HT1080 (cell line): ENCODE measurements around the gene CAMTA1. TPM values are rescaled to one million over a fixed set of nuclear protein-coding genes. Genes with fewer than 3 reads are reported as not detected.

ENCODE experiments used
- DNase-seq: peaks from one replicate; pipeline ENCODE4 v3.0.0-alpha.2; 2015; ENCODE audit warnings: low read depth
- total RNA-seq: library from RNA; depleted of rRNA; stranded (reverse); fragments of >200 nt; shearing (Covaris generic); gene quantifications from 2 replicates; pipeline ENCODE4 v1.2.3, GENCODE V29; 2014

The CAMTA1 gene
- total RNA-seq, 1 experiment from 2014 or later, result 59.2 TPM

GRCh38 chr1:7664147-7664892, 879.1 kb downstream of the CAMTA1 start:
- DNase-seq, result no peak

GRCh38 chr1:7664893-7665250, 879.6 kb downstream of the CAMTA1 start:
- DNase-seq, result no peak

DNA sequence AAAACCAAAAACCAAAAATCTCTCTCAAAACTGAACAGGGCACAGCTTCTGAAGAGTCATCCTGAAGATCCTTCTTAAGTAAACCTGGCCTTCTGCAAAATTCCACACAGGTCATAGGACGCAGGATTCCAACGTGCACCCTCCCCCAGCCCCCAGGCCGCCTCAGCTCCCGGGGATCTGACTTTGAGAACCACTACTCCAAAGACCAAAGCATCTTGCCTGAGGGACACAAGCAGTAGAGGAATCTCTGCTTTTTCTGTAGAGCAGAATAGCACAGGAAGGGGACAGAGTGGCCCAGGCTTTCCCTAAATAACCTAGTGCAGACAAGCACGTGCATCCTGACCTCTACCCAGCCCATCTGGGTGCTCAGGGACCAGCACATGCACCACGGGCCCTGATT, 881.0 kb downstream of the CAMTA1 start:
- DNase-seq, result no peak

DNA sequence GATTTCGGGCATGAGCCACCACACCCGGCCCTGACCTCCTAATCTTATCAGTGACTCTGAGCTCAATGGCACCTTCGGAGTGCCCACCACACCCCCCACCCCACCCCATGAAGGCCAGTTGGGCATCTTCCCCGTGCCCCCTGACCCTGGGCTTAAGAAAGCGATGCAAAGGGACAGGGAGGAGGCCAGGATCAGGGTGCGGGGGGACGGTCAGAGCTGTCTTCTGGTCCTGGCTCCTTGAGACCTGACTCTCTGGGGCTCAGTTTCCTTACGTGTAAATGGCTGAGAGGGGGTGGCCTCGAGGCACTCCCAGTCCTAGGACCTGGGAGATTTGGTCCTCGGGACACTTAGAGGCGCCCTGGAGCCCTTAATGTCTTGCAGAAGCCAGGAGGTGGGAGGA, 881.9 kb downstream of the CAMTA1 start:
- DNase-seq, result no peak

DNA sequence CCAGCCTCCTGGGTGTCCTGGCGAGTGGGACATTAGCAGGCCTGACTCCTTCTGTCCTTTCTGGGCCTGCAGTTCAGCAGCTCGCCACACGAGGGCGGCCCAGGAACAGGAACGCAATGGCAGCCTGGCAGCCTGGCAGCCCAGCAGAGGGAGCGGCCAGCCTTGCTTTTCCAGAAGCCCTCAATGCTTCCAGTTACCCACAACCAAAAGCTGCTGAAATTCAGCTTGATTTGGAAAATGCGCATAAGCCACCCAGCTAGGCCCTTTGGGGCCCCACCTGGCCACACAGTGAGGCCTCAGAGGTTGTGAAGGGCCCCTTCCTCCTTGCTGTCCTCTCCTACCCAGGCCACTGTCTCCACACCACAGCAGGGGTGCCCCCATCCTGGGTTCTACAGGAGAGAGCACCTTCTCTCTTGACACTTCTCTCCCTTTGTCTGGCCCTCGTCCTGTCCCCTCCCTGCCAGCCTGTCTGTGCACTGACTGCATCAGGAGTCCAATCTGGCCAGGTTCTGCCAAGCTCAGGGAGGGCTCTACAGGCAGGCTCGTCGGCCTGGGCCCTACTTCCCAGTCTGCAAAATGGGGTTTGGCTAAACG, 882.5 kb downstream of the CAMTA1 start:
- peak; percentile 75 for DNase-seq

DNA sequence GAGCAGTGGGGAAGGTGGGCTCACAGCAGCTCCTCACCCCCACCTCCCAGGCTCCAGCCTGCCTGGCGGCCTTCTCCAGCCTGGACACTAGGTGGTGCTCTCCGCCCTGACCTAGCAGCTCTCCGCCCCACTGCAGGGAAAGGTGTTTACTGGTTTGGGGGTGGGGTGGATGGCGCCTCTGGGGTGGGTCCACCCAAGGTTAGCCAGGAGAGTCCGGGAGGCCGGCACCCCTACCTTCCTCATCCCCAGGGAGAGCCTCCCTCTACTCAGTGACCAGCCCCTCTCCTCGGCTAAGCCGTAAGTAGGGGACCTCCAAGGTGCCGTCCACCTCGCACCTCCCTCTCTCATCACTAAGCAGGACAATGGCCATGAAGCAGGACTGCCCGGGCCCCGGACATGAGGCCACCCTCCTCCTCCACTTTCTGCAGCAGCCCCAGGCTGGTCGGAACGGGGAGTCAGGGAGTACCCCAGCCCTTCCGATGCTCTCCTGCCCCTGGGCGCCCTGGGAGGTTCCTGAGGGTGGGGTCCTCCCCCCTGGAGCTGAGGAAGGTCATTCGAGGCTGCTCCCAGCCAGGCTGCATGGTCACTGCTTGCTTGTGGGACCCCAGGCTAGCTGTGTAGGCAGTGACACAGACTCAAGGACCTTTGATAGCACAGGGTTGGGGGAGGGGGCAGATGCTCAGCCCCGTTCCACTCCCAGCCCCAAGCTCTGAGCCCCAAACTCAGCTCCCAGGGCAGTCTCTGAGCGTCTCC, 884.5 kb downstream of the CAMTA1 start:
- DNase-seq, result peak; percentile 23

GRCh38 chr1:7670334-7671145, 885.3 kb downstream of the CAMTA1 start:
- DNase-seq, result no peak

DNA sequence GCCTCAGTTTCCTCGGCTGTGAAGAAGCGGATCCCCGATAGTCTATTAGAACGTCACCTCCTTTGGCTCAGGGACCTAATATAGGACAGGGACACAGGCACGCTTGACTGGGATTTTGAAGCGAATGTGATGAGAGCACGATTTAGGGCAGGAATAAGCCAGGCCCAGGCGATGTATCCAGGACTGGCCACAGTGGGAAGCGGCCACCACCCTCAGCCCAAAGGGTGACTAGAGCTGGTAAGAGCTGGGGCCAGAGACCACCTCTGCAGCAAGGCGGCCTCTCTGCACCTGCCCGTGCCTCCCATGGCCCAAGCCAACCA, 885.9 kb downstream of the CAMTA1 start:
- DNase-seq, result no peak

DNA sequence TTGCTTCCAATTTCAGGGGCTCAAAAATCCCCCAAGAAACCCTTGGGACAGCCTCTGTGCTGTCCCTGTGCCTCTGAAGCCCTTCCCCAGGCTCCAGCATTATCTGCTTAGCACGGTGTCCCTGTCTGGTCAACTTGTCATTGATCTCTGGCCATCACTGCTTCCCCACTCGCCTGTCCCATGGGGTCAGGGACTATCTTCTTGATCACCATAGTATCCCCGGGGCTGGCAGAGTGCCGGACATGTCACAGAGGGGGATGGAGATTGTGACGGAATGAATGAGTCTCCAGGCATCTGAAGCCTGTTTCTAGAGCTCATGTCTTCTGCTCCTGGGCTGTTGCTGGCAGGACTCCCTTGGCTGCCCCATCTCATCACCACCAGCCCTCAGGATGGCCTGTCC, 886.4 kb downstream of the CAMTA1 start:
- no peak for DNase-seq

- DNase-seq, result no peak
Observed at GRCh38 chr1:7672864-7673263, 887.6 kb downstream of the CAMTA1 start.

DNA sequence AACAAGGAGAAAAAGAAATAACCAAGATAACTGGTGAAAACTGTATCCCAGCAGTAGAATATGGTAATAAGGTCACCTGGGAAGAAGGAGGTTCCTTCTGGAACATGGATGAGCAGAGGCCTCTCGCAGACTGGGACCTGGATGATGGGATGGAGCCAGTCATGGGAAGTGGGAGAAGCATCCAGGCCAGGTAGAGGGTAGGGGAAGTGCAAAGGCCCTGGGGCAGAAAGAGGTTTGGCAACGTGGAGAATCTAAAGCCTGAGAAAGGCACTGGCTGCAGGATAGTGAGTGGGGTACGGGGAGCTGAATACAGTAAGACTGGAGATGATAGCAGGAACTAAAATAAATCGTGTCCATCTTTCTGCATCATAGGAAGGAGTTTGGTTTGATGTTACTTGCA, 889.7 kb downstream of the CAMTA1 start:
- no peak for DNase-seq

- no peak for DNase-seq
Observed at GRCh38 chr1:7675431-7676273, 890.4 kb downstream of the CAMTA1 start.

DNA sequence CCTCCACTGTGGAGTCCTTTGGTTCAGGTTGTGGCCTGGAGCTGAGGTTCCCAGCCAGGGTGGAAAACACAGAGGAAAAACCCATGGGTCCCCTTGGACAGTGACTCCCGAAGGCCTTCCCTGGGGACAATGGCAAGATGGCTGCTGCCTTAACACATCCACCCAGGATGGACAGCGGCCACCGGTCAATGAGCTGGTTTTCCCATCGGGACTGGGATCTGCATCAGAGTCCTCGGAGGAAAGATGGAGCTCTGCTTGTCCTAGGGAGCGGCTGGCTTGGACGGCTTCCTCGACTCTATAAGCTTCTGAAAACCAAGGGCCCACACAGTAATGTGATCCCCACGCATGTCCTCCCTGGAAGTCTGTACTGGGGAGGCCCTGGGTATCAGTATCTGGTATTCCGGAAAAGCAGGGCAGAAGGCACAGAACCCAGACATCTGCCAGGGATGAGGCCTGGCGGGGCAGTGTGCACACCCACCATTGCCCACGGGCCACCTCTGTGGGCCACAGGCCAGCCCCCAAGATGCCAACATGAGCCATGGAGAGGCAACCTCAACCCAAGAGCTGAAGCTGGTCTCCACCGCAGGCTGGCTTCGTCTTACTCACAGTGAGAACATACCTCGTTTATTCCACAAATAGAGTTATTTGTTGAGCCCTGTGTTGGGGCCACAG, 891.2 kb downstream of the CAMTA1 start:
- no peak for DNase-seq

DNA sequence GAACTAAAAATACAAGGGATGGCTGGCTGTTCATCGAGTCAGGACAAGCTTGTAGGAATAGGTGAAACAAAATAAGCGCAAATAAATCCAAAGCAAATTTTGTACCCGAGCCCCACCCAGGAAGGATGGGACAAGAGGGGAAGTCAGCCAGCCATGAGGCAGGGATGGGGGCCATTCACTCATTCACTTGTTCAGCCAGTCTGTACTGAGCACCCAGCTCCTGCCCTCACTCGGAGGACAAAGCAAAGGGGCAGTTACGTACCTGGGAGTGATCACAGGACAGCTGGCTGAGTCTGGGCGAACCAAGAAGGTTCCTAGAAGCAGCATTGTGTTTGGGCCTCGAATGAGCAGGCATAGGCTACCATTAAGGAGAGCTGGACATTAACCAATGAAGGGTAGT, 891.9 kb downstream of the CAMTA1 start:
- no peak for DNase-seq

DNA sequence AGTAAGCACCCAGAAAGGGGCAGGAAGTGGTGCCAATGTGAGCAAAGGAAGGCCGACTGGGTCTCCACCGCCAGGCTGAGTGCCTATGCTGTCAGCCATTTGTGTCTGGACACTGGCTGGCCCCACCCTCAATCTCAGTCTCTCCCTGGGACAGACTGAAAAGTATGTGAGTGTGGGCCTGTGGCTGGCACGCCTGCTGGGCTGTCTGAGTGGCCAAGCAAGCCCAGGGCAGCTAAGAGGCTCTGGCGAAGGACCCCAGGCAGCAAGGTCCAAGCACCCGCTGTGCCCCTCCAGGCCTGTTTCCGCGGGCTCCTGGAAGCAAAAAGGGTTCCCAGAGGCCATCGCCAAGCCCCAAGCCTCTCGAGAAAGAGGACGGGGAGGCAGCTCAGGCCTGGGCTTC, 892.6 kb downstream of the CAMTA1 start:
- no peak for DNase-seq

GRCh38 chr1:7678491-7679158, 893.4 kb downstream of the CAMTA1 start:
- DNase-seq, result no peak

DNA sequence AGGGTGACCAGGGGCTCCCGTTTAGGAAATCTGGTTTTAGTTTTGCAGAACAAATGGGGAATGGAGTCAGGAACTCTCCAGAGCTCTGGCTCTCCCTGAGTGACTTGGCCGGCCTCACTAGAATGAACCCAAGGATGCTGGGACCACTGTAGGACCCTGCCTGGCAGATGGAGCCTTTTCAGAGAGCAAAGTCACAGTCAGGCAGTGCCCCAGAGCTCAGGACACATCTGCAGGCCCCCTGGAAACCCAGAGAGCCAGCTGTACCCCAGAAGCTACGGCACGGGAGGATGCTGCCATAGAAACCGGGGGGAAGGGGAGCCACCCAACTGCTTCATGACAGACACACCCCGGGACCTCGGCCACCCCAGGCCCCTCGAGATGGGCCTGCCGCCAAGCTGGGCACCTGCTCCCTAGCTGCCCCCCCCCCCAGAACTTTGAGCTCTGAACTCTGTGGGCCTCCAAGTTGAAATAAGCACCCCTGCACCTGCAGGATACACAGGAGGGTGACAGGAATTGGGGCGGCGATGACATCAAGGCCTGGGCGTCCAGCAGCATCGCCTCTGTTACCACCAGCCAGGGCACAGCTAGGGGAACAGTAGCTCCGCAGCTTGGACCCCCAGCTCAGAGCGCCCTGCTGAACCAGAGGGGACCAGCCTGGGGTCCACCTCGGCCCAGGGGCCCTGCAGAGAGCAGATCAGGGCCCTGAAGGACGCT, 894.1 kb downstream of the CAMTA1 start:
- DNase-seq, result no peak

DNA sequence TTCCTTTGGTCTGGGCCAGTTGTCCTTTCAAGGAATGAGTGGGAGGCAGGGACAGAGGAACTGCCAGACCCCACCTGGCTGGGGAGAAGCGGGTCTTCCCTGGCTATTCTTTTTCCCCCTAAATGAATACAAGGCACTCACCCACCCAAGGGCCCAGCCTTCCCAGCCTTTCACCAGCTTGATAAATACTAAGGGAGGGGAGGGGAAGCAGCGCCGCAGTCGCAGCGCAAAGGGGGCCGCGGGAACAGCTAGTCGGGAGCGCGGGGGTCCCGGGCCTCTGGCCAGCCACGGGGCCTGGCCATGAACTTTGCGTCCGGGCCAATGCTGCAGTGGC, 894.6 kb downstream of the CAMTA1 start:
- DNase-seq, result no peak

- no peak for DNase-seq
Observed at GRCh38 chr1:7680207-7680954, 895.1 kb downstream of the CAMTA1 start.
